Prostate gland (tissue), 2 donors: Measurements from ENCODE around the gene GDPD5. TPM values are rescaled to one million over a fixed set of nuclear protein-coding genes. Genes with fewer than 3 reads are reported as not detected.

Experiments used
- DNase-seq: peaks from one replicate; pipeline ENCODE4 v3.0.0-alpha.2; 2019; ENCODE audit warnings: low spot score
- H3K27ac ChIP-seq, 2 donors: fragments of 200-600 bp; sonication (generic); 2 replicates each; pipeline ENCODE4 v1.5.1; 2017 to 2019
- H3K27me3 ChIP-seq: fragments of 200-600 bp; sonication (generic); replicated peaks from 2 replicates; pipeline ENCODE4 v1.5.1; 2019; ENCODE audit not compliant: insufficient read depth
- H3K36me3 ChIP-seq, 2 donors: fragments of 200-600 bp; sonication (generic); 1 replicate in 1 of 2; 2 replicates in 1 of 2; pipeline versions ENCODE4 v1.5.1 to v1.8.1; 2017 to 2019
- H3K4me1 ChIP-seq: fragments of 200-600 bp; sonication (generic); replicated peaks from 2 replicates; pipeline ENCODE4 v1.5.1; 2019
- H3K4me3 ChIP-seq, 2 donors: fragments of 200-600 bp; sonication (generic); 2 replicates each; pipeline ENCODE4 v1.5.1; 2017 to 2019
- H3K9me3 ChIP-seq: fragments of 200-600 bp; sonication (generic); 2 replicates; pipeline ENCODE4 v1.5.1; 2017
- CTCF ChIP-seq, 4 experiments: fragments of 200-600 bp in 2 of 4; fragments of 450-650 bp in 2 of 4; sonication (generic) in 2 of 4; IDR thresholded peaks; 1 replicate in 3 of 4; 2 replicates in 1 of 4; pipeline ENCODE4 v1.5.1; 2016 to 2019; ENCODE audit warnings: antibody characterized with exemption in 4 of 4, mild to moderate bottlenecking in 2 of 4, moderate library complexity in 2 of 4
- POLR2A ChIP-seq: fragments of 450-650 bp; IDR thresholded peaks from one replicate; pipeline ENCODE4 v1.6.1; 2016; ENCODE audit warnings: antibody characterized with exemption, mild to moderate bottlenecking
- POLR2AphosphoS5 ChIP-seq: sonication (generic); formaldehyde crosslinking; IDR thresholded peaks from one replicate; pipeline ENCODE4 v1.6.1; 2017; ENCODE audit warnings: antibody characterized with exemption
- WGBS: methylation state at CpG from one replicate; pipeline ENCODE4 v1.1.5; 2018; 5-methylcytosine and 5-hydroxymethylcytosine counted together
- intact Hi-C: fragments of 100-400 bp; cut with DNase I; formaldehyde crosslinking; loops from one replicate; pipeline ENCODE4 v1.14.2; 2022
- total RNA-seq, 2 donors: library from RNA; depleted of rRNA; stranded (reverse); fragments of >200 nt; gene quantifications; one replicate each; pipeline ENCODE4 v1.1.0, GENCODE V29; 2016

GDPD5 gene
- total RNA-seq, 2 donors from 2014 or later = 1.7 to 14.6 TPM

- Histone ChIP-seq H3K4me1 (peaks cover under 1% of the 10 kb centered on the region), H3K9me3 (no peaks in the 10 kb centered on the region), H3K36me3 (no peaks in the 10 kb centered on the region), H3K27ac (no peak overlapping the region), H3K4me3 (no peak overlapping the region), H3K27me3 (no peaks in the 10 kb centered on the region)
- WGBS = 81% methylated on average over 4 of the region's 4 CpGs
- TF ChIP-seq POLR2A (no peak), CTCF (IDR thresholded peaks at IDR 0.05) (no peak), POLR2AphosphoS5 (no peak)
- DNase-seq = no peak
- intact Hi-C loops = loop anchor here (5.0 kb wide), 1 partner anchor 144 kb away; no protein-coding TSS in a partner anchor
Measured at GRCh38 chr11:75531325-75531724, 5.6 kb upstream of the GDPD5 start.

GRCh38 chr11:75530577-75530976, 4.8 kb upstream of the GDPD5 start:
- Histone ChIP-seq H3K4me3 (no peak overlapping the region), H3K9me3 (no peaks in the 10 kb centered on the region), H3K27ac (no peak overlapping the region), H3K4me1 (peaks cover 2% of the 10 kb centered on the region), H3K27me3 (no peaks in the 10 kb centered on the region), H3K36me3 (no peaks in the 10 kb centered on the region)
- TF ChIP-seq POLR2A (no peak), POLR2AphosphoS5 (no peak), CTCF (IDR thresholded peaks at IDR 0.05) (no peak)
- WGBS = 62% methylated on average over 3 of the region's 3 CpGs
- intact Hi-C loops = loop anchor here (5.0 kb wide), 1 partner anchor 143 kb away; no protein-coding TSS in a partner anchor
- no peak for DNase-seq

- TF ChIP-seq POLR2A (no peak), CTCF (IDR thresholded peaks at IDR 0.05) (no peak), POLR2AphosphoS5 (no peak)
- H3K4me3 ChIP-seq = no peak overlapping the region
- H3K9me3 ChIP-seq = no peaks in the 10 kb centered on the region
- peaks cover 2% of the 10 kb centered on the region for H3K4me1 ChIP-seq
- 64% methylated on average over 10 of the region's 10 CpGs for WGBS
- DNase-seq = no peak
- H3K27me3 ChIP-seq = no peaks in the 10 kb centered on the region
- intact Hi-C loops = loop anchor here (5.0 kb wide), 1 partner anchor 126 kb away; no protein-coding TSS in a partner anchor
- no peaks in the 10 kb centered on the region for H3K36me3 ChIP-seq
- H3K27ac ChIP-seq = no peak overlapping the region
Measured at GRCh38 chr11:75527938-75528735, 2.4 kb upstream of the GDPD5 start.

GRCh38 chr11:75527130-75527529, 1.4 kb upstream of the GDPD5 start:
- Histone ChIP-seq H3K36me3 (no peaks in the 10 kb centered on the region), H3K4me3 (no peak overlapping the region), H3K9me3 (no peaks in the 10 kb centered on the region), H3K27ac (no peak overlapping the region), H3K27me3 (no peaks in the 10 kb centered on the region), H3K4me1 (peaks cover 2% of the 10 kb centered on the region)
- WGBS = 95% methylated on average over 5 of the region's 5 CpGs
- intact Hi-C loops = loop anchor here (5.0 kb wide), 1 partner anchor 125 kb away; no protein-coding TSS in a partner anchor
- no peak for DNase-seq
- TF ChIP-seq CTCF (IDR thresholded peaks at IDR 0.05) (no peak), POLR2AphosphoS5 (no peak), POLR2A (no peak)

- no peaks in the 10 kb centered on the region for H3K9me3 ChIP-seq
- no peak overlapping the region for H3K27ac ChIP-seq
- no peaks in the 10 kb centered on the region for H3K27me3 ChIP-seq
- TF ChIP-seq POLR2AphosphoS5 (no peak), POLR2A (no peak), CTCF (IDR thresholded peaks at IDR 0.05) (no peak)
- WGBS = 2% methylated on average over 18 of the region's 21 CpGs
- intact Hi-C loops = loop anchor here (5.0 kb wide), 1 partner anchor 124 kb away; no protein-coding TSS in a partner anchor
- no peak for DNase-seq
- no peaks in the 10 kb centered on the region for H3K36me3 ChIP-seq
- H3K4me3 ChIP-seq = peak overlapping the region; percentile 56
- peaks cover 2% of the 10 kb centered on the region for H3K4me1 ChIP-seq
Measured at GRCh38 chr11:75526192-75526541, 426 bp upstream of the GDPD5 start.
